Endothelial cell (in vitro differentiated cells): ENCODE data around the gene CNGA3. TPM values are rescaled to one million over a fixed set of nuclear protein-coding genes. Genes with fewer than 3 reads are reported as not detected.

Source experiments
- DNase-seq: peaks from one replicate; pipeline ENCODE4 v3.0.0; 2021; ENCODE audit warnings: low spot score
- H3K27ac Mint-ChIP-seq: one replicate; pipeline ENCODE4 v1.8.0; 2021; ENCODE audit warnings: mixed read lengths, inconsistent platforms; ENCODE audit not compliant: unreplicated experiment
- H3K27me3 Mint-ChIP-seq: one replicate; pipeline ENCODE4 v1.8.0; 2021; ENCODE audit warnings: mild to moderate bottlenecking, moderate library complexity, mixed read lengths, inconsistent platforms; ENCODE audit not compliant: unreplicated experiment
- H3K36me3 Mint-ChIP-seq: one replicate; pipeline ENCODE4 v1.8.0; 2021; ENCODE audit warnings: mild to moderate bottlenecking, low read depth, mixed read lengths, inconsistent platforms; ENCODE audit not compliant: unreplicated experiment
- H3K4me1 Mint-ChIP-seq: one replicate; pipeline ENCODE4 v1.8.0; 2021; ENCODE audit warnings: mild to moderate bottlenecking, mixed read lengths, inconsistent platforms; ENCODE audit not compliant: unreplicated experiment
- H3K4me3 Mint-ChIP-seq: one replicate; pipeline ENCODE4 v1.8.0; 2021; ENCODE audit warnings: mild to moderate bottlenecking, mixed read lengths, inconsistent platforms; ENCODE audit not compliant: unreplicated experiment
- H3K9me3 Mint-ChIP-seq: one replicate; pipeline ENCODE4 v1.8.0; 2021; ENCODE audit warnings: mixed read lengths, inconsistent platforms; ENCODE audit not compliant: unreplicated experiment
- CTCF ChIP-seq: fragments of 200-600 bp; sonication (generic); IDR thresholded peaks from one replicate; pipeline ENCODE4 v1.5.0; 2021; ENCODE audit warnings: antibody characterized with exemption; ENCODE audit not compliant: unreplicated experiment
- total RNA-seq: library from RNA; stranded (reverse); fragmentation: NEBNext Ultra II Directional; extraction: Animal tissue kit (Norgen Biotek cat#: 25700); gene quantifications from one replicate; pipeline ENCODE4 v1.2.1, GENCODE V29; 2021; ENCODE audit not compliant: unreplicated experiment

The CNGA3 gene
- total RNA-seq, 1 donor from 2014 or later = 0.10 TPM

DNA sequence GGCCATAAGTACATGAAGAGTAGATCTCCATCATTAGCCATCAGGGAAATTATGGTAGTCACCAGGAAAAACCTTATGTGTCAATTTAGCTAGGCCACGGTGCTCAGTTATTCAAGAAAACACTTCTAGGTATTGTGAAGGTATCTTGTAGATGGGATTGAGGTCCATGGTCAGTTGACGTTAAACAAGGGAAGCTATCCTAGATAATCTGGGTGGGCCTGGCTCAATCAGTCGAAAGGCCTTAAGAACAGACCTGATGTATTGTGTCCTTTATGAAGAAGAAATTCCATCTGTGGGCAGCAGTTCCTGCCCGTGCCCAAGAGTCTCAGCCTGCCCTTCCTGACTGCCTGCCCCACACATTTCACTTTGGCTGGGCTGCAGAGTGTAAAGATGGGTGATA is 16.7 kb upstream of the CNGA3 start:
- no peak for DNase-seq
- Mint-ChIP-seq H3K4me3 (no peak overlapping the region), H3K9me3 (no peaks in the 10 kb centered on the region), H3K27ac (no peak overlapping the region), H3K27me3 (no peaks in the 10 kb centered on the region), H3K36me3 (no peaks in the 10 kb centered on the region), H3K4me1 (no peaks in the 10 kb centered on the region)
- no peak for TF ChIP-seq CTCF

DNA sequence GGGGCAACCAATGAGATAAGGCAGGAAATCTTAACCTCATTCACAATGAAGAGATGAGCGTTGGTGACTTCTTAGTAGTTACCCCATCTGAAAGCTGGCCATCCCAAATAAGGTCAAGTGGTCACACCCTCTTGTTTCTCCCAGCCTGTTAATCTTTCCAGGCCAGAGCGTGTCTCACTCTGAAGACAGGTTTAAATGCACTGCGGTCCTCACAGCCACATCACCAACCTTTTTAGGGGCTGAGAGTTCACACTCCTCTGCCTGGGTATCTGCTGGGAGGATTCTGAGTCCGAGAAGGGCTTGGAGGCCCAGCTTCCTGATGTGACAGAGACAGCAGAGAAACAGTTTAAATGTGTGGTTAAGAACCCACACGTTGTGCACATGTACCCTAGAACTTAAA is 13.3 kb upstream of the CNGA3 start:
- no peak overlapping the region for H3K4me3 Mint-ChIP-seq
- H3K27ac Mint-ChIP-seq = no peak overlapping the region
- no peaks in the 10 kb centered on the region for H3K27me3 Mint-ChIP-seq
- no peaks in the 10 kb centered on the region for H3K9me3 Mint-ChIP-seq
- DNase-seq = no peak
- H3K36me3 Mint-ChIP-seq = no peaks in the 10 kb centered on the region
- TF ChIP-seq CTCF = no peak
- H3K4me1 Mint-ChIP-seq = no peaks in the 10 kb centered on the region

DNA sequence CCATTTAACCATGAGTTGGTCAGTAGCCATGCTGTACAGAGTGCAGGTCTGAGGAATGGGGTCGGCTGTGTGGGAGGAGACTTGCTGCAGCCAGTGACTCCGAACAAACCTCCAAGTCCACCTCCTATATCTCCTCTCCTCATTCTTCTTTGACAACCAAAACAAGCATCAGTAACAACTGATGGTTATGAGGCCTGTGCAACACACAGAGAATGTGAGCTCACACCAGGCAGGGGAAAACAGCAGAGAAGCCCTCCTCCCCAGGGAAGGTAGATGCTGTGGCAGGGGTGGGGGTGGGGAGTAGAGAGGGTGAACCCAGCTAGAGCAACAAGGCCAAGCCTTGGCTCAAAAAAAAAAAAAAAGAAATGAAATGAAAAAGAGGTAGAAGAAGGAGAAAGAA is 12.3 kb upstream of the CNGA3 start:
- no peaks in the 10 kb centered on the region for H3K27me3 Mint-ChIP-seq
- no peak for DNase-seq
- no peaks in the 10 kb centered on the region for H3K4me1 Mint-ChIP-seq
- no peak overlapping the region for H3K4me3 Mint-ChIP-seq
- H3K9me3 Mint-ChIP-seq = no peaks in the 10 kb centered on the region
- no peaks in the 10 kb centered on the region for H3K36me3 Mint-ChIP-seq
- no peak for TF ChIP-seq CTCF
- H3K27ac Mint-ChIP-seq = no peak overlapping the region

GRCh38 chr2:98334439-98335078 is 11.7 kb upstream of the CNGA3 start:
- Mint-ChIP-seq H3K27me3 (no peaks in the 10 kb centered on the region), H3K9me3 (no peaks in the 10 kb centered on the region), H3K36me3 (no peaks in the 10 kb centered on the region), H3K27ac (no peak overlapping the region), H3K4me1 (no peaks in the 10 kb centered on the region), H3K4me3 (no peak overlapping the region)
- no peak for TF ChIP-seq CTCF
- no peak for DNase-seq

GRCh38 chr2:98335271-98335670 is 11.0 kb upstream of the CNGA3 start:
- Mint-ChIP-seq H3K4me3 (no peak overlapping the region), H3K27me3 (no peaks in the 10 kb centered on the region), H3K36me3 (no peaks in the 10 kb centered on the region), H3K27ac (no peak overlapping the region), H3K9me3 (no peaks in the 10 kb centered on the region), H3K4me1 (no peaks in the 10 kb centered on the region)
- no peak for DNase-seq
- TF ChIP-seq CTCF = no peak
